ENCODE results near the gene ARHGAP15.

ARHGAP15 gene

DNA sequence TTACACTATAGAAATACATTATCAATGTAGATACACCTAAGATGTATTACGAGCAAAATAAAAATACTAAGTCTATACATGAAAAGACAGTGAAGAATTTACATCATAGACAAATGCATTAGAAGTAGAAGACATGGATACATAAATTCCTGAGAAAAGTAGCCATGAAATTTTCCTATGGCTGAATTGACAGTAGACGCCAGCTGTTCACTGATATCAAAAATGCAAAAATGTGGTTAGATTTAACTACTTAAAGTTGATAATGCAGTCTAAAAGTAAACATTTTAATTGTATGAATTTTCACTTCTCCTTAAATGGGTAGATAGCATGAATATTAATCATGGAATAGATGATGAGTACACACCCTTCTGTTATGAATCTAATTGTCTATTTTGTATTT, 350.9 kb downstream of the ARHGAP15 start:
- Histone ChIP-seq H3K14ac (ENCODE audit: low read length) (no peak overlapping the region), H4K12ac (ENCODE audit: low read depth, low read length) (no peak overlapping the region), H3K4ac (ENCODE audit: low read depth, low read length) (no peak overlapping the region), H2AFZ (ENCODE audit: insufficient read depth, low read length, poor library complexity) (no peak overlapping the region), H3K18ac (ENCODE audit: low read length) (no peak overlapping the region), H2BK12ac (ENCODE audit: low read length) (no peak overlapping the region), H3K27ac (ENCODE audit: low read depth, low read length) (no peak overlapping the region), H3K4me1 (ENCODE audit: control insufficient read depth in 1 of 2, insufficient read depth in 2 of 2, low read length in 2 of 2) (no peaks in the 10 kb centered on the region), H4K8ac (ENCODE audit: low read depth, low read length) (no peak overlapping the region), H3K4me2 (ENCODE audit: low read length) (no peak overlapping the region), H3K79me2 (ENCODE audit: control insufficient read depth, insufficient read depth, low read length, poor library complexity) (no peaks in the 10 kb centered on the region), H3K4me3 (ENCODE audit: low read depth, low read length) (no peak overlapping the region), H2BK120ac (ENCODE audit: insufficient read depth, low read length, poor library complexity) (no peak overlapping the region), H3K9ac (ENCODE audit: low read length) (no peak overlapping the region), H3K36me3 (ENCODE audit: control insufficient read depth in 1 of 2, insufficient read depth in 2 of 2, low read length in 2 of 2) (no peaks in the 10 kb centered on the region), H3K9me3 (ENCODE audit: insufficient read depth, low read depth, low read length) (no peaks in the 10 kb centered on the region), H4K91ac (ENCODE audit: low read depth, low read length) (no peak overlapping the region), H3K79me1 (ENCODE audit: low read length) (no peaks in the 10 kb centered on the region), H3K23ac (ENCODE audit: low read length) (no peak overlapping the region), H2BK5ac (ENCODE audit: low read depth, low read length, poor library complexity) (no peak overlapping the region), H2AK5ac (ENCODE audit: low read length) (no peak overlapping the region), H3K27me3 (ENCODE audit: insufficient read depth, low read length) (no peaks in the 10 kb centered on the region)
- WGBS (ENCODE audit: extremely low coverage, insufficient coverage, insufficient read length): no CpG with 5 or more reads among the region's 2 CpGs
- DNase-seq: no peak

- H2AFZ ChIP-seq (ENCODE audit: insufficient read depth, low read length, poor library complexity): no peak overlapping the region
- no peak overlapping the region for H3K27ac ChIP-seq (ENCODE audit: low read depth, low read length)
- H3K4ac ChIP-seq (ENCODE audit: low read depth, low read length): no peak overlapping the region
Measured at GRCh38 chr2:143480601-143481236, 351.5 kb downstream of the ARHGAP15 start.

GRCh38 chr2:143481237-143481623, 352.0 kb downstream of the ARHGAP15 start:
- Histone ChIP-seq H3K79me2 (ENCODE audit: control insufficient read depth, insufficient read depth, low read length, poor library complexity) (no peaks in the 10 kb centered on the region), H3K36me3 (ENCODE audit: control insufficient read depth in 1 of 2, insufficient read depth in 2 of 2, low read length in 2 of 2) (no peaks in the 10 kb centered on the region), H3K9ac (ENCODE audit: low read length) (no peak overlapping the region), H3K4me2 (ENCODE audit: low read length) (no peak overlapping the region), H3K4me1 (ENCODE audit: control insufficient read depth in 1 of 2, insufficient read depth in 2 of 2, low read length in 2 of 2) (no peaks in the 10 kb centered on the region), H3K18ac (ENCODE audit: low read length) (no peak overlapping the region), H3K79me1 (ENCODE audit: low read length) (no peaks in the 10 kb centered on the region), H3K4me3 (ENCODE audit: low read depth, low read length) (no peak overlapping the region), H4K91ac (ENCODE audit: low read depth, low read length) (no peak overlapping the region), H2BK5ac (ENCODE audit: low read depth, low read length, poor library complexity) (no peak overlapping the region), H3K27me3 (ENCODE audit: insufficient read depth, low read length) (no peaks in the 10 kb centered on the region), H3K9me3 (ENCODE audit: insufficient read depth, low read depth, low read length) (no peaks in the 10 kb centered on the region), H3K23ac (ENCODE audit: low read length) (no peak overlapping the region), H2AFZ (ENCODE audit: insufficient read depth, low read length, poor library complexity) (no peak overlapping the region), H2BK12ac (ENCODE audit: low read length) (no peak overlapping the region), H3K27ac (ENCODE audit: low read depth, low read length) (no peak overlapping the region), H3K4ac (ENCODE audit: low read depth, low read length) (no peak overlapping the region), H2BK120ac (ENCODE audit: insufficient read depth, low read length, poor library complexity) (no peak overlapping the region), H4K12ac (ENCODE audit: low read depth, low read length) (no peak overlapping the region), H3K14ac (ENCODE audit: low read length) (no peak overlapping the region), H2AK5ac (ENCODE audit: low read length) (no peak overlapping the region), H4K8ac (ENCODE audit: low read depth, low read length) (no peak overlapping the region)
- no CpG with 5 or more reads among the region's 6 CpGs for WGBS (ENCODE audit: extremely low coverage, insufficient coverage, insufficient read length)
- DNase-seq: no peak

More at GRCh38 chr2:143480601-143481236, 351.5 kb downstream of the ARHGAP15 start:
- Histone ChIP-seq H2BK5ac (ENCODE audit: low read depth, low read length, poor library complexity) (no peak overlapping the region), H4K12ac (ENCODE audit: low read depth, low read length) (no peak overlapping the region), H3K14ac (ENCODE audit: low read length) (no peak overlapping the region), H3K79me2 (ENCODE audit: control insufficient read depth, insufficient read depth, low read length, poor library complexity) (no peaks in the 10 kb centered on the region), H2BK120ac (ENCODE audit: insufficient read depth, low read length, poor library complexity) (no peak overlapping the region), H3K4me3 (ENCODE audit: low read depth, low read length) (no peak overlapping the region), H2BK12ac (ENCODE audit: low read length) (no peak overlapping the region), H3K4me2 (ENCODE audit: low read length) (no peak overlapping the region), H3K18ac (ENCODE audit: low read length) (no peak overlapping the region), H3K9me3 (ENCODE audit: insufficient read depth, low read depth, low read length) (no peaks in the 10 kb centered on the region), H3K23ac (ENCODE audit: low read length) (no peak overlapping the region), H2AK5ac (ENCODE audit: low read length) (no peak overlapping the region), H3K4me1 (ENCODE audit: control insufficient read depth in 1 of 2, insufficient read depth in 2 of 2, low read length in 2 of 2) (no peaks in the 10 kb centered on the region), H3K9ac (ENCODE audit: low read length) (no peak overlapping the region), H3K79me1 (ENCODE audit: low read length) (no peaks in the 10 kb centered on the region), H3K27me3 (ENCODE audit: insufficient read depth, low read length) (no peaks in the 10 kb centered on the region), H4K91ac (ENCODE audit: low read depth, low read length) (no peak overlapping the region), H3K36me3 (ENCODE audit: control insufficient read depth in 1 of 2, insufficient read depth in 2 of 2, low read length in 2 of 2) (no peaks in the 10 kb centered on the region), H4K8ac (ENCODE audit: low read depth, low read length) (no peak overlapping the region)
- no peak for DNase-seq
- no CpG with 5 or more reads among the region's 2 CpGs for WGBS (ENCODE audit: extremely low coverage, insufficient coverage, insufficient read length)

DNA sequence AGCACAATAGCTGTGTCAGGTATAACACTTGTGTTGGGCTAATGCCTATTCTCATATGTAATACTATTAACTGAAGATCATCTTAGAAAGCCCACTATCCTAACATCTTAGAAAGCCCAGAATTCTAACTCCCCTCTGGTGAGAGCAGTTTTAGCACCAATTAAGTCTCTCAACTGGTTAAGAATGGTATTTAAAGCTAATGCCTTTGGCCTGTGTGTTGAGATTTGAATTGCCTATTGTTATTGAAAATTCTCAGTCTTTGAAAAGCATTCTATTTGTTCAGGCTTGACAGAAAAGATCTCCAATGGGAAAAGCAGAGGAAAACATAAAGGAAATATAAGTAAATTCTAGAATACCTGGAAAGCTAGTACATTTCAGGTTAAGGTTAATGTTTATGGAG, 352.5 kb downstream of the ARHGAP15 start:
- Histone ChIP-seq H3K79me2 (ENCODE audit: control insufficient read depth, insufficient read depth, low read length, poor library complexity) (no peaks in the 10 kb centered on the region), H3K27ac (ENCODE audit: low read depth, low read length) (no peak overlapping the region), H3K9me3 (ENCODE audit: insufficient read depth, low read depth, low read length) (no peaks in the 10 kb centered on the region), H4K91ac (ENCODE audit: low read depth, low read length) (no peak overlapping the region), H4K8ac (ENCODE audit: low read depth, low read length) (no peak overlapping the region), H4K12ac (ENCODE audit: low read depth, low read length) (no peak overlapping the region), H2BK5ac (ENCODE audit: low read depth, low read length, poor library complexity) (no peak overlapping the region), H3K4me2 (ENCODE audit: low read length) (no peak overlapping the region), H3K18ac (ENCODE audit: low read length) (no peak overlapping the region), H3K4me1 (ENCODE audit: control insufficient read depth in 1 of 2, insufficient read depth in 2 of 2, low read length in 2 of 2) (no peaks in the 10 kb centered on the region), H3K9ac (ENCODE audit: low read length) (no peak overlapping the region), H3K4me3 (ENCODE audit: low read depth, low read length) (no peak overlapping the region), H2AFZ (ENCODE audit: insufficient read depth, low read length, poor library complexity) (no peak overlapping the region), H3K36me3 (ENCODE audit: control insufficient read depth in 1 of 2, insufficient read depth in 2 of 2, low read length in 2 of 2) (no peaks in the 10 kb centered on the region), H3K4ac (ENCODE audit: low read depth, low read length) (no peak overlapping the region), H2BK120ac (ENCODE audit: insufficient read depth, low read length, poor library complexity) (no peak overlapping the region), H2BK12ac (ENCODE audit: low read length) (no peak overlapping the region), H3K27me3 (ENCODE audit: insufficient read depth, low read length) (no peaks in the 10 kb centered on the region), H3K79me1 (ENCODE audit: low read length) (no peaks in the 10 kb centered on the region), H2AK5ac (ENCODE audit: low read length) (no peak overlapping the region), H3K14ac (ENCODE audit: low read length) (no peak overlapping the region), H3K23ac (ENCODE audit: low read length) (no peak overlapping the region)
- no peak for DNase-seq

Data from trophoblast cell (in vitro differentiated cells and primary cell).